Keratinocyte (primary cell): ENCODE measurements around the gene PMEPA1. TPM values are rescaled to one million over a fixed set of nuclear protein-coding genes. Genes with fewer than 3 reads are reported as not detected.

Experiments
- DNase-seq: peaks from one replicate; pipeline ENCODE4 v3.0.0-alpha.2; 2011; ENCODE audit warnings: low read depth, missing footprints, low spot score
- FAIRE-seq: peaks from 2 replicates; lab custom pipeline; 2011; peaks lifted over from hg19 to GRCh38; lab: Jason Lieb, UNC
- H2AFZ ChIP-seq: 2 replicates; pipeline ENCODE4 v1.6.0; 2012; ENCODE audit warnings: low read length, control low read depth, inconsistent platforms; ENCODE audit not compliant: control insufficient read depth
- H3K27ac ChIP-seq: 2 replicates; pipeline ENCODE4 v1.5.1; 2011; ENCODE audit warnings: low read length; ENCODE audit not compliant: control insufficient read depth, insufficient read depth
- H3K27me3 ChIP-seq: 3 replicates; pipeline ENCODE4 v1.6.0; 2011; ENCODE audit warnings: low read length; ENCODE audit not compliant: control insufficient read depth, insufficient read depth; ENCODE audit errors: extremely low read depth
- H3K36me3 ChIP-seq, 2 experiments: 2 replicates in 1 of 2; 3 replicates in 1 of 2; pipeline ENCODE4 v1.5.1; 2011; ENCODE audit warnings: low read length in 2 of 2, mild to moderate bottlenecking in 1 of 2; ENCODE audit not compliant: control insufficient read depth in 2 of 2, insufficient read depth in 2 of 2; ENCODE audit errors: extremely low read depth in 1 of 2
- H3K4me1 ChIP-seq: 3 replicates; pipeline ENCODE4 v1.5.1; 2011; ENCODE audit warnings: low read length; ENCODE audit not compliant: control insufficient read depth, insufficient read depth; ENCODE audit errors: extremely low read depth
- H3K4me2 ChIP-seq: 3 replicates; pipeline ENCODE4 v1.6.0; 2011; ENCODE audit warnings: low read depth, low read length; ENCODE audit not compliant: control insufficient read depth, insufficient read depth; ENCODE audit errors: extremely low read depth
- H3K4me3 ChIP-seq, 3 experiments: fragments of 200-600 bp in 1 of 3; sonication (generic) in 1 of 3; 2 replicates in 2 of 3; 3 replicates in 1 of 3; pipeline ENCODE4 v1.5.1; 2011 to 2016; ENCODE audit warnings: low read length in 3 of 3, mild to moderate bottlenecking in 3 of 3, control low read depth in 2 of 3, inconsistent platforms in 1 of 3, low read depth in 1 of 3, mixed read lengths in 1 of 3, mixed run types in 1 of 3, moderate library complexity in 1 of 3; ENCODE audit not compliant: control insufficient read depth in 2 of 3, insufficient read depth in 2 of 3; ENCODE audit errors: extremely low read depth in 1 of 3
- H3K79me2 ChIP-seq: 2 replicates; pipeline ENCODE4 v1.6.0; 2012; ENCODE audit warnings: low read length; ENCODE audit not compliant: control insufficient read depth, insufficient read depth
- H3K9ac ChIP-seq: 3 replicates; pipeline ENCODE4 v1.6.0; 2011; ENCODE audit warnings: low read length; ENCODE audit not compliant: control insufficient read depth, insufficient read depth; ENCODE audit errors: extremely low read depth
- H3K9me1 ChIP-seq: 3 replicates; pipeline ENCODE4 v1.6.0; 2011; ENCODE audit warnings: low read length; ENCODE audit not compliant: control insufficient read depth, insufficient read depth; ENCODE audit errors: extremely low read depth
- H3K9me3 ChIP-seq: 2 replicates; pipeline ENCODE4 v1.5.1; 2012; ENCODE audit warnings: low read depth, low read length; ENCODE audit not compliant: control insufficient read depth
- H4K20me1 ChIP-seq: 3 replicates; pipeline ENCODE4 v1.6.0; 2011; ENCODE audit warnings: low read length; ENCODE audit not compliant: control insufficient read depth, insufficient read depth; ENCODE audit errors: extremely low read depth
- CTCF ChIP-seq, 3 experiments: IDR thresholded peaks in 1 of 3; conservative IDR thresholded peaks in 1 of 3; optimal IDR thresholded peaks in 1 of 3; 2 replicates in 2 of 3; 3 replicates in 1 of 3; pipeline versions ENCODE3 to v1.5.1; 2011; ENCODE audit warnings: low read length in 3 of 3, mild to moderate bottlenecking in 3 of 3, moderate library complexity in 2 of 3, control low read depth in 1 of 3, inconsistent platforms in 1 of 3; ENCODE audit not compliant: insufficient read depth in 2 of 3; ENCODE audit errors: extremely low read depth in 1 of 3
- EZH2 ChIP-seq: IDR thresholded peaks from one replicate; pipeline ENCODE4 v1.6.1; 2012; ENCODE audit warnings: inconsistent platforms, mild to moderate bottlenecking, low read length, moderate library complexity
- dilution Hi-C: fragments of 300-500 bp; cut with MboI; formaldehyde crosslinking; loops from one replicate; pipeline ENCODE4 v1.7.0; 2020; ENCODE audit warnings: low sequenced_read_pairs; ENCODE audit not compliant: extremely low pct_ligation_motif_present
- polyA plus RNA-seq, 5 experiments: library from polyadenylated mRNA; depleted of rRNA in 3 of 5; stranded (reverse) in 3 of 5; stranded (forward) in 1 of 5; unstranded in 1 of 5; fragments of >200 nt; gene quantifications; 1 replicate in 1 of 5; 2 replicates in 3 of 5; 3 replicates in 1 of 5; pipeline versions ENCODE4 v1.2.1 to v1.2.3, GENCODE V29; 2011 to 2012; ENCODE audit warnings: missing spikeins in 2 of 5, low read depth in 1 of 5, low replicate concordance in 1 of 5

Gene PMEPA1
- polyA plus RNA-seq, 1 donor (not counting 4 experiments of a cell fraction or from before 2014, with no cell fraction given): 29.0 TPM

- no peaks in the 10 kb centered on the region for H3K27me3 ChIP-seq
- no peaks in the 10 kb centered on the region for H3K9me1 ChIP-seq
- H3K4me1 ChIP-seq: no peaks in the 10 kb centered on the region
- FAIRE-seq: no peak
- no peak overlapping the region for H3K4me2 ChIP-seq
- TF ChIP-seq EZH2: no peak
- TF ChIP-seq CTCF (optimal IDR thresholded peaks at IDR 0.05 in 1 of 3, IDR thresholded peaks at IDR 0.05 in 1 of 3, conservative IDR thresholded peaks at IDR 0.05 in 1 of 3; ENCODE audit: extremely low read depth in 1 of 3, insufficient read depth in 2 of 3, low read length in 3 of 3): no peak
- dilution Hi-C loops: no loop called here
- no peak overlapping the region for H3K27ac ChIP-seq
- H3K9me3 ChIP-seq: no peaks in the 10 kb centered on the region
- H3K36me3 ChIP-seq: peaks cover 26 to 27% of the 10 kb centered on the region in 2 experiments
- no peak for DNase-seq
- peaks cover 6% of the 10 kb centered on the region for H4K20me1 ChIP-seq
- no peak overlapping the region for H2AFZ ChIP-seq
- no peak overlapping the region for H3K9ac ChIP-seq
- H3K4me3 ChIP-seq: no peak overlapping the region
- peaks cover 3% of the 10 kb centered on the region for H3K79me2 ChIP-seq
Measured at GRCh38 chr20:57648878-57649616, 60.8 kb downstream of the PMEPA1 start.

- TF ChIP-seq EZH2 (no peak), CTCF (optimal IDR thresholded peaks at IDR 0.05 in 1 of 3, IDR thresholded peaks at IDR 0.05 in 1 of 3, conservative IDR thresholded peaks at IDR 0.05 in 1 of 3; ENCODE audit: extremely low read depth in 1 of 3, insufficient read depth in 2 of 3, low read length in 3 of 3) (no peak)
- H3K4me3 ChIP-seq: no peak overlapping the region
- no peaks in the 10 kb centered on the region for H3K4me1 ChIP-seq
- H3K9me3 ChIP-seq: no peaks in the 10 kb centered on the region
- no peaks in the 10 kb centered on the region for H4K20me1 ChIP-seq
- peaks cover 21 to 22% of the 10 kb centered on the region in 2 experiments for H3K36me3 ChIP-seq
- H3K27me3 ChIP-seq: no peaks in the 10 kb centered on the region
- H3K4me2 ChIP-seq: no peak overlapping the region
- no peaks in the 10 kb centered on the region for H3K9me1 ChIP-seq
- no peak overlapping the region for H3K9ac ChIP-seq
- H2AFZ ChIP-seq: no peak overlapping the region
- no peak for DNase-seq
- no peak overlapping the region for H3K27ac ChIP-seq
- H3K79me2 ChIP-seq: no peaks in the 10 kb centered on the region
- FAIRE-seq: no peak
- dilution Hi-C loops: no loop called here
Measured at GRCh38 chr20:57647933-57648785, 61.7 kb downstream of the PMEPA1 start.
